ENCODE results near the gene RAB4A.

- TF ChIP-seq, protein P1, sequence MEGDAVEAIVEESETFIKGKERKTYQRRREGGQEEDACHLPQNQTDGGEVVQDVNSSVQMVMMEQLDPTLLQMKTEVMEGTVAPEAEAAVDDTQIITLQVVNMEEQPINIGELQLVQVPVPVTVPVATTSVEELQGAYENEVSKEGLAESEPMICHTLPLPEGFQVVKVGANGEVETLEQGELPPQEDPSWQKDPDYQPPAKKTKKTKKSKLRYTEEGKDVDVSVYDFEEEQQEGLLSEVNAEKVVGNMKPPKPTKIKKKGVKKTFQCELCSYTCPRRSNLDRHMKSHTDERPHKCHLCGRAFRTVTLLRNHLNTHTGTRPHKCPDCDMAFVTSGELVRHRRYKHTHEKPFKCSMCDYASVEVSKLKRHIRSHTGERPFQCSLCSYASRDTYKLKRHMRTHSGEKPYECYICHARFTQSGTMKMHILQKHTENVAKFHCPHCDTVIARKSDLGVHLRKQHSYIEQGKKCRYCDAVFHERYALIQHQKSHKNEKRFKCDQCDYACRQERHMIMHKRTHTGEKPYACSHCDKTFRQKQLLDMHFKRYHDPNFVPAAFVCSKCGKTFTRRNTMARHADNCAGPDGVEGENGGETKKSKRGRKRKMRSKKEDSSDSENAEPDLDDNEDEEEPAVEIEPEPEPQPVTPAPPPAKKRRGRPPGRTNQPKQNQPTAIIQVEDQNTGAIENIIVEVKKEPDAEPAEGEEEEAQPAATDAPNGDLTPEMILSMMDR (IDR thresholded peaks at IDR 0.05) = no peak
- TF ChIP-seq POLR2A (IDR thresholded peaks at IDR 0.05) = no peak
Measured at GRCh38 chr1:229284887-229285286, 14.0 kb downstream of the RAB4A start.

All from esophagus squamous epithelium (tissue), 4 donors.